Naive thymus-derived CD4-positive, alpha-beta T cell (primary cell): ENCODE measurements around the gene PIK3CD. TPM values are rescaled to one million over a fixed set of nuclear protein-coding genes. Genes with fewer than 3 reads are reported as not detected.
A peak's percentile ranks its signal among the peaks of the same experiment; 100 is the strongest.
"Not testable (repeated sequence)": the region's sequence is repeated elsewhere in the genome, so short reads cannot be mapped to it uniquely, and the experiment has no call there.

ENCODE experiments used
- ATAC-seq: fragments of 150-1000 bp; cut with Tn5 transposase; 2 replicates; pipeline ENCODE4 v1.10.0; 2021; ENCODE audit warnings: mild to moderate bottlenecking, moderate library complexity
- CTCF ChIA-PET: fragments of 350-600 bp; sonication (Branson Sonifier 250); formaldehyde crosslinking; loops from one replicate; lab custom pipeline; 2021; ENCODE audit warnings: antibody characterized with exemption; lab: Charles Lee
- POLR2A ChIA-PET: fragments of 350-600 bp; sonication (Branson Sonifier 250); formaldehyde crosslinking; loops from one replicate; lab custom pipeline; 2021; ENCODE audit warnings: antibody characterized with exemption, inconsistent platforms; lab: Charles Lee
- DNase-seq, 9 donors: peaks; one replicate each; pipeline versions ENCODE4 v3.0.0 to v3.0.0-alpha.2; 2020 to 2022; ENCODE audit warnings: mixed read lengths in 1 of 9
- H3K27ac ChIP-seq: one replicate; pipeline ENCODE4 v1.7.0; 2013; ENCODE audit warnings: mild to moderate bottlenecking, low read depth, low read length, moderate library complexity
- H3K27me3 ChIP-seq, 2 donors: one replicate each; pipeline ENCODE4 v1.7.0; 2013; ENCODE audit warnings: low read length in 2 of 2, mild to moderate bottlenecking in 2 of 2, moderate library complexity in 2 of 2; ENCODE audit not compliant: control insufficient read depth in 2 of 2, insufficient read depth in 2 of 2
- H3K36me3 ChIP-seq, 3 experiments: 1 replicate in 2 of 3; 2 replicates in 1 of 3; pipeline ENCODE4 v1.7.0; 2013; ENCODE audit warnings: low read length in 3 of 3, mild to moderate bottlenecking in 3 of 3, moderate library complexity in 1 of 3; ENCODE audit not compliant: insufficient read depth in 3 of 3, control insufficient read depth in 2 of 3
- H3K4me1 ChIP-seq, 2 donors: one replicate each; pipeline ENCODE4 v1.7.0; 2013; ENCODE audit warnings: low read length in 2 of 2, mild to moderate bottlenecking in 2 of 2, moderate library complexity in 1 of 2; ENCODE audit not compliant: control insufficient read depth in 2 of 2, insufficient read depth in 2 of 2
- H3K4me3 ChIP-seq: 2 replicates; pipeline ENCODE4 v1.7.0; 2013; ENCODE audit warnings: mild to moderate bottlenecking, low read length
- H3K9me3 ChIP-seq, 3 experiments: 1 replicate in 2 of 3; 2 replicates in 1 of 3; pipeline ENCODE4 v1.7.0; 2013; ENCODE audit warnings: low read length in 3 of 3; ENCODE audit not compliant: control insufficient read depth in 2 of 3
- H3K27ac Mint-ChIP-seq, 9 donors: one replicate each; pipeline ENCODE4 v1.8.0; 2020 to 2022; ENCODE audit warnings: mixed read lengths in 9 of 9, mild to moderate bottlenecking in 8 of 9, moderate library complexity in 5 of 9, inconsistent platforms in 2 of 9
- H3K27me3 Mint-ChIP-seq, 5 donors: one replicate each; pipeline ENCODE4 v1.8.0; 2021 to 2022; ENCODE audit warnings: mixed read lengths in 5 of 5, mild to moderate bottlenecking in 1 of 5
- H3K36me3 Mint-ChIP-seq, 5 donors: one replicate each; pipeline ENCODE4 v1.8.0; 2020 to 2022; ENCODE audit warnings: mixed read lengths in 5 of 5, mild to moderate bottlenecking in 3 of 5, inconsistent platforms in 1 of 5
- H3K4me1 Mint-ChIP-seq, 7 donors: one replicate each; pipeline ENCODE4 v1.8.0; 2020 to 2022; ENCODE audit warnings: mixed read lengths in 7 of 7, mild to moderate bottlenecking in 3 of 7, inconsistent platforms in 1 of 7
- H3K4me3 Mint-ChIP-seq, 10 donors: one replicate each; pipeline ENCODE4 v1.8.0; 2020 to 2022; ENCODE audit warnings: mild to moderate bottlenecking in 10 of 10, mixed read lengths in 10 of 10, moderate library complexity in 6 of 10, inconsistent platforms in 2 of 10
- H3K9me3 Mint-ChIP-seq, 11 donors: one replicate each; pipeline ENCODE4 v1.8.0; 2020 to 2022; ENCODE audit warnings: mixed read lengths in 11 of 11, mild to moderate bottlenecking in 4 of 11, inconsistent platforms in 1 of 11, moderate library complexity in 1 of 11
- intact Hi-C, 2 donors: fragments of 100-400 bp; cut with micrococcal nuclease; formaldehyde crosslinking; loops; one replicate each; pipeline ENCODE4 v1.15.1; 2023
- polyA plus RNA-seq, 2 donors: library from polyadenylated mRNA; unstranded; fragments of 300-500 nt; fragmentation: Illumina TruSeq; gene quantifications; one replicate each; pipeline ENCODE4 v1.2.3, GENCODE V29; 2021
- total RNA-seq, 6 experiments: library from RNA in 5 of 6; stranded (reverse) in 5 of 6; gene quantifications; 1 replicate in 5 of 6; 2 replicates in 1 of 6; pipeline ENCODE4 v1.2.3 and lab custom pipeline; 2021 to 2026

The PIK3CD gene
- total and polyA plus RNA-seq, 7 experiments from 2014 or later, result 74.9 to 313 (median 280) TPM

DNA sequence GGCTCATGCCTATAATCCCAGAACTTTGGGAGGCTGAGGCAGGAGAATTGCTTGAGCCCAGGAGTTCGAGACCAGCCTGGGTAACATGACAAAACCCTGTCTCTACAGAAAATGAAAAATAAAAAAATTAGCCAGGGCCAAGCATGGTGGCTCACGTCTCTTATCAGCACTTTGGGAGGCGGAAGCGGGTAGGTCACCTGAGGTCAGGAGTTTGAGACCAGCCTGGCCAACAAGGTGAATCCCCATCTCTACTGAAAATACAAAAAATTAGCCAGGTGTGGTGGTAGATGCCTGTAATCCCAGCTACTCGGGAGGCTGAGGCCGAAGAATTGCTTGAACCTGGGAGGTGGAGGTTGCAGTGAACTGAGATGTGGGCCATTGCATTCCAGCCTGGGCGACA lies 61.2 kb downstream of the PIK3CD start:
- H3K27me3 Mint-ChIP-seq, H3K27me3 ChIP-seq, ATAC-seq, H3K9me3 Mint-ChIP-seq, H3K4me3 ChIP-seq, H3K9me3 ChIP-seq, intact Hi-C loops, DNase-seq: not testable (repeated sequence)
- peaks cover 28 to 52% of the 10 kb centered on the region in 2 donors for H3K4me1 ChIP-seq
- Mint-ChIP-seq H3K27ac (peak overlapping the region; percentile 59 to 91 (median 80)), H3K4me3 (peak overlapping the region in 7 of 10 donors; percentile 14 to 54 (median 37)), H3K4me1 (peaks cover 21 to 78% (median 65%) of the 10 kb centered on the region in 7 donors), H3K36me3 (peaks cover 4 to 50% (median 46%) of the 10 kb centered on the region in 5 donors)
- CTCF ChIA-PET, result interaction anchor here (0.7 to 2.6 kb wide), 5 partner anchors 9 to 154 kb away, joined by 3 to 7 read pairs (median 4); no protein-coding TSS in a partner anchor
- H3K27ac ChIP-seq, result peak overlapping the region; percentile 49
- peaks cover 0 to 65% (median 27%) of the 10 kb centered on the region in 3 experiments for H3K36me3 ChIP-seq
- POLR2A ChIA-PET, result interaction anchor here (0.6 to 11.7 kb wide), 9 partner anchors 8 to 116 kb away, joined by 3 to 320 read pairs (median 31); partner anchors contain the start of gene PIK3CD

DNA sequence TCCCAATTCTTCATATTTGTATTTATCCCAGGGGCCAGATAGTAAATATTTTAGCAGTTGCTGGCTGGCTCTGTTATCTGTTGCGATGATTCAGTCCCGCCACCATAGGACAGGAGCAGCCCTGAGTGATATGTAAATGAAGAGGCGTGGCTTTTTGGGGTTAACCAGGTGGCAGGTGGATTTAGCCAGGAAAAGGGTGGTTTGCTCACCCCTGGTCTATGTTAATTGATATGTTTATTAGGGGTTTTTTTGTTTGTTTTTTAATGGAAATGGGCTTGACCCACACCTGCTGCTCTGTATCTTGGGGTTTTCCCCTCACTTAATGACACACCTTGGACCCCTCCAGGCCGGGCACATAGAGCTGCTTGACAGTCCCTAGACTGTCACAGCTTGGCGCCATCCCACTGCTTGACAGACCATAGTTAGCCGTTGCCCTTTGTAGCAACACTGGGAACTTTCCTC lies 62.8 kb downstream of the PIK3CD start:
- H3K9me3 Mint-ChIP-seq, result peaks cover 0 to 4% (median 0%) of the 10 kb centered on the region in 11 donors
- peak overlapping the region; percentile 63 for H3K27ac ChIP-seq
- H3K27me3 ChIP-seq, result no peaks in the 10 kb centered on the region
- H3K36me3 Mint-ChIP-seq, result peaks cover 4 to 54% (median 49%) of the 10 kb centered on the region in 5 donors
- no peaks in the 10 kb centered on the region for H3K9me3 ChIP-seq
- H3K27ac Mint-ChIP-seq, result peak overlapping the region; percentile 85 to 99 (median 92)
- peaks cover 43 to 67% of the 10 kb centered on the region in 2 donors for H3K4me1 ChIP-seq
- peaks cover 0 to 72% (median 35%) of the 10 kb centered on the region in 3 experiments for H3K36me3 ChIP-seq
- H3K27me3 Mint-ChIP-seq, result no peaks in the 10 kb centered on the region
- intact Hi-C loops, result no loop called here
- POLR2A ChIA-PET, result interaction anchor here (1.0 to 11.7 kb wide), 12 partner anchors 9 to 122 kb away, joined by 3 to 320 read pairs (median 24); partner anchors contain the start of gene PIK3CD
- H3K4me3 ChIP-seq, result no peak overlapping the region
- peak in 2 of 9 donors; percentile 46 to 60 for DNase-seq
- no peak for ATAC-seq
- H3K4me3 Mint-ChIP-seq, result peak overlapping the region; percentile 35 to 97 (median 76)
- peaks cover 26 to 82% (median 72%) of the 10 kb centered on the region in 7 donors for H3K4me1 Mint-ChIP-seq
- CTCF ChIA-PET, result interaction anchor here (0.5 to 9.7 kb wide), 6 partner anchors 8 to 86 kb away, joined by 3 to 109 read pairs (median 4); no protein-coding TSS in a partner anchor

DNA sequence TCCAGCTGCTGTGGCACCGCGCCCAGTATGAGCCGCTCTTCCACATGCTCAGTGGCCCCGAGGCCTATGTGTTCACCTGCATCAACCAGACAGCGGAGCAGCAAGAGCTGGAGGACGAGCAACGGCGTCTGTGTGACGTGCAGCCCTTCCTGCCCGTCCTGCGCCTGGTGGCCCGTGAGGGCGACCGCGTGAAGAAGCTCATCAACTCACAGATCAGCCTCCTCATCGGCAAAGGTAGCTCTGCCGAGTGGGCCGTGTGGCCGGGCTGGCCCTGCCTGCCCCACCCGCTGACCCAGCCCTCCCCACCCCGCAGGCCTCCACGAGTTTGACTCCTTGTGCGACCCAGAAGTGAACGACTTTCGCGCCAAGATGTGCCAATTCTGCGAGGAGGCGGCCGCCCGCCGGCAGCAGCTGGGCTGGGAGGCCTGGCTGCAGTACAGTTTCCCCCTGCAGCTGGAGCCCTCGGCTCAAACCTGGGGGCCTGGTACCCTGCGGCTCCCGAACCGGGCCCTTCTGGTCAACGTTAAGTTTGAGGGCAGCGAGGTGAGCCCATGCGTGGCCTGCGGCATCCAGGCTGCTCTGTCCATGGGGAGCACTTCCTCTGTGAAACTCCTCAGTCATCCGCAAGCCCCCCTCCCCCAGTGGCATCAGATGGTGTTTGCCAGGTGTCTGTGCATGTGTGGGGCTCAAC lies 64.2 kb downstream of the PIK3CD start:
- H3K36me3 Mint-ChIP-seq, result peaks cover 0 to 52% (median 41%) of the 10 kb centered on the region in 5 donors
- DNase-seq, result peak in 7 of 9 donors; percentile 66 to 77 (median 69)
- H3K4me3 Mint-ChIP-seq, result peak overlapping the region; percentile 80 to 98 (median 94)
- Histone ChIP-seq H3K27ac (peak overlapping the region; percentile 63), H3K36me3 (peaks cover 0 to 70% (median 35%) of the 10 kb centered on the region in 3 experiments), H3K4me3 (peak overlapping the region; percentile 76), H3K9me3 (no peaks in the 10 kb centered on the region), H3K27me3 (no peaks in the 10 kb centered on the region), H3K4me1 (peaks cover 50 to 81% of the 10 kb centered on the region in 2 donors)
- H3K4me1 Mint-ChIP-seq, result peaks cover 26 to 84% (median 74%) of the 10 kb centered on the region in 7 donors
- H3K9me3 Mint-ChIP-seq, result peaks cover 0 to 4% (median 0%) of the 10 kb centered on the region in 11 donors
- peak overlapping the region; percentile 90 to 99 (median 95) for H3K27ac Mint-ChIP-seq
- no peaks in the 10 kb centered on the region for H3K27me3 Mint-ChIP-seq
- CTCF ChIA-PET, result interaction anchor here (0.6 to 9.7 kb wide), 11 partner anchors 9 to 755 kb away, joined by 3 to 109 read pairs (median 7); partner anchors contain the start of gene PIK3CD
- ATAC-seq, result peak; percentile 17
- POLR2A ChIA-PET, result interaction anchor here (0.5 to 11.7 kb wide), 20 partner anchors 11 to 720 kb away, joined by 3 to 320 read pairs (median 10); partner anchors contain the start of genes CTNNBIP1 and PIK3CD
- intact Hi-C loops, result loop anchor here (2.0 to 5.0 kb wide), 3 partner anchors 107 to 288 kb away; partner anchors contain the start of genes CLSTN1 (in 1 of the 2) and TMEM201 (in 1 of the 2)

DNA sequence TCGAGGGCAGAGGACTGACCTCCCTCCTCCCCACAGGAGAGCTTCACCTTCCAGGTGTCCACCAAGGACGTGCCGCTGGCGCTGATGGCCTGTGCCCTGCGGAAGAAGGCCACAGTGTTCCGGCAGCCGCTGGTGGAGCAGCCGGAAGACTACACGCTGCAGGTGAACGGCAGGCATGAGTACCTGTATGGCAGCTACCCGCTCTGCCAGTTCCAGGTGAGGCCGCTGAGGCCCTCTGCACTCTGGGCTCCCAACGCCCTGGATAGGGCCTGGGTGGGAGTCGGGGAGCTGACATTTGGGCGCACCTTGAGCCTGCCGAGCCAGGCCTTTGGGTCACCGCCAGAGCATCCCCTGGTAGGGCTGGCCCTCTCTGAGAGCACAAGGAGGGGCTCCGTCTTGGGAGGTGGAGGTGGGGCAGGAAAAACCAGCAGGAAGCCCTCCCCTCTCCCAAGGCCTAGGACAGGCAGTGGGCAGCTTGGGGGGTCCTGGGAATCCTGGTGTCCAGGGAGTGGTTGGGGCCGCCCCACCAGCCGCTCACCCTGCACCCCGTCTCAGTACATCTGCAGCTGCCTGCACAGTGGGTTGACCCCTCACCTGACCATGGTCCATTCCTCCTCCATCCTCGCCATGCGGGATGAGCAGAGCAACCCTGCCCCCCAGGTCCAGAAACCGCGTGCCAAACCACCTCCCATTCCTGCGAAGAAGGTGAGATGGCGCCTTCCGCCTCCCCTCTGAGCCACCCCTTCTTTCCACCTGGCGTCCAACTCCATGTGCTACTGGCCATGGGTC lies 65.1 kb downstream of the PIK3CD start:
- peaks cover 0 to 4% (median 0%) of the 10 kb centered on the region in 11 donors for H3K9me3 Mint-ChIP-seq
- H3K4me3 Mint-ChIP-seq, result peak overlapping the region; percentile 80 to 98 (median 94)
- DNase-seq, result peak in 5 of 9 donors; percentile 31 to 56 (median 42)
- no peaks in the 10 kb centered on the region for H3K27me3 Mint-ChIP-seq
- intact Hi-C loops, result loop anchor here (1.0 to 5.0 kb wide), 9 partner anchors 12 to 289 kb away; partner anchors contain the start of genes CLSTN1 (in 1 of the 2) and TMEM201 (in 1 of the 2)
- Histone ChIP-seq H3K27me3 (no peaks in the 10 kb centered on the region), H3K9me3 (no peaks in the 10 kb centered on the region), H3K4me3 (peak overlapping the region; percentile 76), H3K36me3 (peaks cover 6 to 71% (median 29%) of the 10 kb centered on the region in 3 experiments), H3K4me1 (peaks cover 59 to 83% of the 10 kb centered on the region in 2 donors), H3K27ac (peak overlapping the region; percentile 63)
- ChIA-PET CTCF (interaction anchor here (0.9 to 9.7 kb wide), 9 partner anchors 8 to 88 kb away, joined by 3 to 109 read pairs (median 6); partner anchors contain the start of gene PIK3CD), POLR2A (interaction anchor here (0.6 to 11.7 kb wide), 26 partner anchors 12 to 753 kb away, joined by 3 to 320 read pairs (median 5); partner anchors contain the start of genes CTNNBIP1 and PIK3CD)
- no peak for ATAC-seq
- H3K4me1 Mint-ChIP-seq, result peaks cover 26 to 83% (median 72%) of the 10 kb centered on the region in 7 donors
- peak overlapping the region; percentile 90 to 99 (median 95) for H3K27ac Mint-ChIP-seq
- H3K36me3 Mint-ChIP-seq, result peaks cover 0 to 49% (median 35%) of the 10 kb centered on the region in 5 donors

DNA sequence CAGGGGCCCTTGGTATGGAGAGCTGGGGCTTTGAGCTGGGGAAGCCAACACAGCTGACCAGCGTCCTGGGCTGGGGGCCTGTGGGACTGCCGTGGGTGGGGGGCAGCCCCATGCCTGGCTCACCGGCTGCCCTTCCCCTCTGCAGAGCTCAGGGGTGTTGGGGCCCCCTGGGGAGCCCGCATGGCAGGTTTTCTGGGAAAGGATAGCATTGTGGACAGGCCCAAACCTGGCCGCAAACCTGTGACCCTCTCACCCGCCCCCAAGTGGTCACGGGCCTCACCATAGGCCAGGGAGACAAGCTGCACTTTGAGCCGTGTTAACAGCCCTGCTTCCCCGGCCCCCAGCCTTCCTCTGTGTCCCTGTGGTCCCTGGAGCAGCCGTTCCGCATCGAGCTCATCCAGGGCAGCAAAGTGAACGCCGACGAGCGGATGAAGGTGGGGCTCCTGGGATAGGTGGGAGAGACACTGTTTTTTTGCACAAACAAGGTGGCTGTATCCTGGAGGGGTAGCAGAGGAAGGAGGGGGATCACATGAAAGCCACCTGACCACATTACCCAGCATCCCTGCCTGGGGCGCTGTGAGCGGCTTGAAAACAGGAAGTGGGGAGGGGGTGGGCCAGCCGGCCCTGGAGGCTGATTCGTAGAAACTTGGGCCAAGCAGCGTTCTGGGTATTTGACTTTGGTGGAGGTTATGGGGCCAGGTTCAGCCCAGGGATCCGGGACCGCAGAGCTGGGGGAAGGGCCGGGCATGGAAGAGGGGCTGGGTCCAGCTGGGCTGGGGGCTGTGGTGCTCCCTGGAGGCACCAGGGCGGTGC lies 65.9 kb downstream of the PIK3CD start:
- Mint-ChIP-seq H3K27me3 (no peaks in the 10 kb centered on the region), H3K4me3 (peak overlapping the region; percentile 80 to 98 (median 94)), H3K4me1 (peaks cover 26 to 82% (median 66%) of the 10 kb centered on the region in 7 donors), H3K27ac (peak overlapping the region; percentile 90 to 99 (median 95)), H3K36me3 (peaks cover 0 to 53% (median 35%) of the 10 kb centered on the region in 5 donors), H3K9me3 (peaks cover 0 to 4% (median 0%) of the 10 kb centered on the region in 11 donors)
- Histone ChIP-seq H3K4me1 (peaks cover 60 to 87% of the 10 kb centered on the region in 2 donors), H3K27me3 (no peaks in the 10 kb centered on the region), H3K36me3 (peaks cover 12 to 73% (median 35%) of the 10 kb centered on the region in 3 experiments), H3K27ac (peak overlapping the region; percentile 63), H3K4me3 (peak overlapping the region; percentile 76), H3K9me3 (no peaks in the 10 kb centered on the region)
- peak; percentile 90 for ATAC-seq
- POLR2A ChIA-PET, result interaction anchor here (0.6 to 11.7 kb wide), 25 partner anchors 12 to 1293 kb away, joined by 3 to 320 read pairs (median 5); partner anchors contain the start of genes DFFA and PIK3CD
- DNase-seq, result peak; percentile 63 to 95 (median 94)
- CTCF ChIA-PET, result interaction anchor here (1.0 to 9.7 kb wide), 6 partner anchors 9 to 89 kb away, joined by 3 to 109 read pairs (median 8); no protein-coding TSS in a partner anchor
- intact Hi-C loops, result loop anchor here (1.0 to 5.0 kb wide), 9 partner anchors 11 to 290 kb away; partner anchors contain the start of genes CLSTN1 (in 1 of the 2) and TMEM201 (in 1 of the 2)
